Astrocyte (in vitro differentiated cells and primary cell): Measurements from ENCODE around the gene ACSM6.
"Not testable (repeated sequence)": the region's sequence is repeated elsewhere in the genome, so short reads cannot be mapped to it uniquely, and the experiment has no call there.

Experiments
- EZH2 ChIP-seq: IDR thresholded peaks from 2 replicates; pipeline ENCODE4 v1.6.1; 2012; ENCODE audit warnings: mild to moderate bottlenecking, low read length, inconsistent platforms; ENCODE audit not compliant: insufficient read depth
- TF ChIP-seq, protein P1 (sequence below): IDR thresholded peaks from 2 replicates; pipeline ENCODE4 v1.5.1; 2011; ENCODE audit warnings: low read depth, mild to moderate bottlenecking, inconsistent platforms, low read length, moderate library complexity; ENCODE audit not compliant: insufficient read depth

- TF ChIP-seq, protein P1, sequence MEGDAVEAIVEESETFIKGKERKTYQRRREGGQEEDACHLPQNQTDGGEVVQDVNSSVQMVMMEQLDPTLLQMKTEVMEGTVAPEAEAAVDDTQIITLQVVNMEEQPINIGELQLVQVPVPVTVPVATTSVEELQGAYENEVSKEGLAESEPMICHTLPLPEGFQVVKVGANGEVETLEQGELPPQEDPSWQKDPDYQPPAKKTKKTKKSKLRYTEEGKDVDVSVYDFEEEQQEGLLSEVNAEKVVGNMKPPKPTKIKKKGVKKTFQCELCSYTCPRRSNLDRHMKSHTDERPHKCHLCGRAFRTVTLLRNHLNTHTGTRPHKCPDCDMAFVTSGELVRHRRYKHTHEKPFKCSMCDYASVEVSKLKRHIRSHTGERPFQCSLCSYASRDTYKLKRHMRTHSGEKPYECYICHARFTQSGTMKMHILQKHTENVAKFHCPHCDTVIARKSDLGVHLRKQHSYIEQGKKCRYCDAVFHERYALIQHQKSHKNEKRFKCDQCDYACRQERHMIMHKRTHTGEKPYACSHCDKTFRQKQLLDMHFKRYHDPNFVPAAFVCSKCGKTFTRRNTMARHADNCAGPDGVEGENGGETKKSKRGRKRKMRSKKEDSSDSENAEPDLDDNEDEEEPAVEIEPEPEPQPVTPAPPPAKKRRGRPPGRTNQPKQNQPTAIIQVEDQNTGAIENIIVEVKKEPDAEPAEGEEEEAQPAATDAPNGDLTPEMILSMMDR = not testable (repeated sequence)
- not testable (repeated sequence) for TF ChIP-seq EZH2
Measured at GRCh38 chr10:95202865-95203264, 8.8 kb downstream of the ACSM6 start.
